ENCODE data around the gene MMP17.

The MMP17 gene

DNA sequence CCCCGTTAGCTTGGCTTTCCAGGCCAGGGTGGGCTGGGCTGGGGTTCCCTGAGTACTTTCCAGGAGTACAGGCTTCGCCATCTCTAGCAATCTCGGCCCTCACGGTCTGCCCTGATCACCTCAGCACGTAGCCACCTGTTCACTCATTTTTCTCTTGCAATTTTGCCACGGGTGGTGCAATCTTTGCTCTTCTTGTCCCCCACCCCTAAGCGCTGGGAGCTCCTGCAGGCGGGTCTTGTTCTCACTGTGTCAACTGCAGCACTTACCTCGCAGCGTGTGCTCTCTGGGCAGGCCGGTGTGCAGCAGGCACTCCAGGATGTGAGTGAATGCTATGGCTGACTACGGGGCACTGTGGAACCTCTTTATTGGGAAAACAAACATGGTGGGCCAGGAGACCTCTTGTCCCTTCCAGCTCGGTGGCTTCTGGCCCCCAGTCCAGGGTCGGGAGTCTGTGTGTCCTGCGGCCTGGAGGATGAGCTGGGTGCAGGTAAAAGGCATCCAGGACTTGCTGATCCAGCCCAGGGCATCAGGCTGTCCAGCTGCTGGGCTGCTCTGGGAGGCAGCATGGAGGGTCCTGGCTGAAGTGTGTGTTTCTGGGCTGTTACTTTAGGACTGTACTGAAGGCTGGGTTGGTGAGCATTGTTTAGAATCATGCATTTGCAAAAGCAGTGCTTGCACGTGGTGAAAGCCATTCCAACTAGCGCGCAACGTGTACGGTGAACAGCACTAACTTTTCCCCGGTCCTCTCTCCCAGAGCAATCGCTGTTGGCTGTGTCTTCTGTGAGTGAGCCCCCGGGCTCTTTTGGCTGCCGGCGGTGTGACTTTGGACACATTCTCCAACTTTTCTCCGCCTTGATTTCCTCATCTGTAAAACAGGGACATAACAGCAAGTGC is 64.8 kb downstream of the MMP17 start:
- DNase-seq (ENCODE audit: low read depth in 2 of 3, low spot score in 1 of 3): no peak

DNA sequence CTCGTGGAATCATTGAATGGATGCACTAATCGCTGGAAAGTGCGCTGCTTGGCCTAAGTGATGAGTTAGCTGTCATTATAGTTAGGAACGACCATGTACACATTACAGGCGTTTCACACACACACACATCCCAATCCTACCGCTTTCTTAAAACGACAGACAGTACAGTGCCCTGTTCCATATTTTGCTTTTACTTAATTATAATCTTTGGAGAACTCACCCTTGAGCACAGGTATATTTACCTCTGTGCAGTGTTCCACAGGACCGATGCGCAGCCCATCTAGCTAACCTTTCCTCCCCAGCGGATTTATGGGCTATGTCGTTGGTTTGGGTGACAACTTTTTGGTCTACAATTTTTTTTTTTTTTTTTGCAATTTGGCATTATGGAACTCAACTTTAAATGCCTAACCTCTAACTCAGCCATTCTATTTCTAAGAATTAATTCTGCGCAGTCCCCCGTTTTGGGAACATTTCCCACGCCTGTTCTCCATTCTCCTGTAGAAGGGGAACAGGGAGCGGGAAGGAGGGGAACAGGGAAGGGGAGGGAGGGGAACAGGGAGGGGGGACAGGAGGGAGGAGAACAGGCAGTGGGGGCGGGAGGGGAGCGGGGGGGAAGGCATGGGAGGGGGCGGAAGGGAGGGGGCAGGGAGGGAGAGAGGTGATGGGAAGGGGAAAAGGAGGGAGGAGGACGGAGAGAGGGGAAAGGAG is 65.6 kb downstream of the MMP17 start:
- DNase-seq (ENCODE audit: low read depth in 2 of 3, low spot score in 1 of 3): no peak

- DNase-seq (ENCODE audit: low read depth in 2 of 3, low spot score in 1 of 3): peak; percentile 77 to 90 (median 90)
These were observed 66.2 kb downstream of the MMP17 start, which contains the start of gene ULK1 for GRCh38 chr12:131894313-131894860. Gene ULK1 (plus strand): TSS chr12:131894622. CDS start chr12:131895002, 380 bp downstream.

GRCh38 chr12:131894981-131895639 is 66.9 kb downstream of the MMP17 start:
- no peak for DNase-seq (ENCODE audit: low read depth in 2 of 3, low spot score in 1 of 3)

GRCh38 chr12:131895640-131896079 is 67.5 kb downstream of the MMP17 start:
- no peak for DNase-seq (ENCODE audit: low read depth in 2 of 3, low spot score in 1 of 3)

- DNase-seq (ENCODE audit: low read depth in 2 of 3, low spot score in 1 of 3): peak; percentile 43 to 62 (median 50)
These were observed 68.1 kb downstream of the MMP17 start for GRCh38 chr12:131896080-131896810.

- DNase-seq (ENCODE audit: low read depth in 2 of 3, low spot score in 1 of 3): no peak
These were observed 68.6 kb downstream of the MMP17 start for GRCh38 chr12:131896811-131897270.

DNA sequence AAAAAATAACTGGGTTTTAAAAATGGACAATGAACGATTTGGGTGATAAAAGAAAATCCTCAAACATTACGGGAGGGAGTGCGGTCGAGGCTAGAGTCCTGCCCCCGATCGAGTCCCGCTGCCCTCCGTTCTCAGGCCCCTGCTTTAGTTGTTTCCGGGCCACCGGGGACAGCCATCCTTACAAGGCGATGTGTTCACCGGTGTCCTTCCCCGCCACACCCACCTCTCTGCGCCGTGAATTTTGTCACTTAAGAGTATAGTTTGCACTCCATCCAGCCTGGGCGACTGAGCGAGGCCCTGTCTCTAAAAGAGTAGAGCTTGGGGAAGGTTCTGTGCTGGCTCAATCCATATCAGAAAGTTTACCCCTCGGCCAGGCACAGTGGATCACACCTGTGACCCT is 69.1 kb downstream of the MMP17 start:
- no peak for DNase-seq (ENCODE audit: low read depth in 2 of 3, low spot score in 1 of 3)

GRCh38 chr12:131897875-131898274 is 69.7 kb downstream of the MMP17 start:
- DNase-seq (ENCODE audit: low read depth in 2 of 3, low spot score in 1 of 3): no peak

GRCh38 chr12:131900397-131900796 is 72.2 kb downstream of the MMP17 start:
- no peak for DNase-seq (ENCODE audit: low read depth in 2 of 3, low spot score in 1 of 3)
